Measurements from ENCODE around the gene RAPGEF4. TPM values are rescaled to one million over a fixed set of nuclear protein-coding genes. Genes with fewer than 3 reads are reported as not detected.

The RAPGEF4 gene
- total and polyA plus RNA-seq, 2 of the 8 experiments (the other 6 are each of a cell fraction or from before 2014, with no cell fraction given) = 1.2 to 2.6 TPM

DNA sequence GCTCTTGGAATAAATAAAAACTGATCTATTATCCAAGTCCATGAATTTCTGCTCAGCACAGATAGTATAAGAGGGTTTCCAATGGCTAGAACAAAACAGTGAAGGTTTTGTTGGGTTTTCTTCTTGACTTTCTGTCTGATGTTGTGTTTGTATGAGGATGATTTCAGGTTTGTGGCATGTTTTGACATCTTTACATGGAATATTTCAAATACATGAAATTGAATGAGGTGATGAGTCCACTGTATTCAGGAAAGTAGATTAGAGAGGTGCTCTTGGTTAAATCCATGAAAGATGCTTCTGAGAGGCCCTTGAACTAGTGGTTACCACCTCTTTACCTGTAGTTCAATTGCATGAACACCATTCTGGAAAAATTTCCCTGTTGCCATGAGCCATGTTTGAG, 84.3 kb downstream of the RAPGEF4 start:
- no peak overlapping the region for H2BK5ac ChIP-seq (ENCODE audit: low read depth, low read length)
- H3K79me2 ChIP-seq (ENCODE audit: control insufficient read depth in 1 of 2, insufficient read depth in 2 of 2, low read length in 2 of 2) = no peaks in the 10 kb centered on the region
- H2BK120ac ChIP-seq (replicated peaks; ENCODE audit: low read depth, low read length) = no peak overlapping the region
- no peak overlapping the region for H3K27ac ChIP-seq (ENCODE audit: low read depth, low read length)
- FAIRE-seq = no peak
- H3K4me1 ChIP-seq (replicated peaks in 1 of 4; ENCODE audit: control insufficient read depth in 3 of 4, insufficient read depth in 4 of 4, low read length in 3 of 4) = no peaks in the 10 kb centered on the region
- no peak for DNase-seq (ENCODE audit: low read depth in 1 of 2, low spot score in 2 of 2)
- H2AK5ac ChIP-seq (ENCODE audit: low read depth, low read length) = no peak overlapping the region
- H3K14ac ChIP-seq (ENCODE audit: insufficient read length) = no peak overlapping the region
- H3K4me2 ChIP-seq (ENCODE audit: insufficient read depth in 1 of 2, low read depth in 2 of 2, low read length in 2 of 2) = no peak overlapping the region
- H4K8ac ChIP-seq (ENCODE audit: extremely low read depth, insufficient read depth, low read length) = no peak overlapping the region
- no peak overlapping the region for H2BK15ac ChIP-seq (ENCODE audit: low read length)
- no peak overlapping the region for H3K23ac ChIP-seq (ENCODE audit: insufficient read length)
- H3K4ac ChIP-seq (replicated peaks; ENCODE audit: insufficient read length, low read depth, low read length) = no peak overlapping the region
- ChIA-PET POLR2A (ENCODE audit: partially characterized antibody) (no interaction called here), CTCF (ENCODE audit: partially characterized antibody) (interaction anchor here (1.2 kb wide), 1 partner anchor 391 kb away, joined by 6 read pairs; no protein-coding TSS in a partner anchor)
- H2AFZ ChIP-seq (ENCODE audit: low read length) = no peak overlapping the region
- H3K79me1 ChIP-seq (ENCODE audit: low read depth, low read length) = no peaks in the 10 kb centered on the region
- no peaks in the 10 kb centered on the region; a peak in 1 of 7 replicates for H3K27me3 ChIP-seq (replicated peaks in 1 of 4; ENCODE audit: control insufficient read depth in 3 of 4, extremely low read depth in 1 of 4, insufficient read depth in 3 of 4, low read length in 3 of 4)
- H3K56ac ChIP-seq (replicated peaks; ENCODE audit: insufficient read length, low read depth, low read length) = no peak overlapping the region
- no peaks in the 10 kb centered on the region for H3K36me3 ChIP-seq (ENCODE audit: control insufficient read depth in 2 of 4, insufficient read depth in 4 of 4, low read length in 3 of 4)
- H4K20me1 ChIP-seq (replicated peaks in 1 of 2; ENCODE audit: control insufficient read depth in 1 of 2, insufficient read depth in 2 of 2, low read length in 2 of 2) = no peaks in the 10 kb centered on the region
- H4K91ac ChIP-seq (replicated peaks; ENCODE audit: insufficient read length, low read length) = no peak overlapping the region
- H3K9me3 ChIP-seq (ENCODE audit: insufficient read depth in 2 of 2, low read depth in 1 of 2, low read length in 1 of 2) = no peaks in the 10 kb centered on the region
- H2BK20ac ChIP-seq (ENCODE audit: low read length) = no peak overlapping the region
- H4K5ac ChIP-seq (ENCODE audit: insufficient read length, low read depth, low read length) = no peak overlapping the region
- H3K9ac ChIP-seq (replicated peaks in 1 of 4; ENCODE audit: extremely low read depth in 1 of 4, low read depth in 3 of 4, low read length in 3 of 4) = no peak overlapping the region
- H3K18ac ChIP-seq (ENCODE audit: extremely low read depth, low read length) = no peak overlapping the region
- 0 out of 2 replicates have a peak, but pooled peaks cover 1% of the 10 kb centered on the region for H3K23me2 ChIP-seq (ENCODE audit: low read depth, low read length)
- no peak overlapping the region for H2BK12ac ChIP-seq (ENCODE audit: low read depth, low read length)
- H3K4me3 ChIP-seq (ENCODE audit: extremely low read depth in 1 of 4, insufficient read depth in 2 of 4, low read depth in 3 of 4, low read length in 4 of 4) = no peak overlapping the region
- TF ChIP-seq BCL11A (IDR thresholded peaks at IDR 0.05; ENCODE audit: low read depth in 2 of 2, low read length in 2 of 2) (no peak), RNF2 (IDR thresholded peaks at IDR 0.05; ENCODE audit: borderline replicate concordance, low read depth, low read length, missing control alignments, poor library complexity, severe bottlenecking) (no peak), CBX8 (IDR thresholded peaks at IDR 0.05; ENCODE audit: borderline replicate concordance, low read depth, low read length) (no peak), EP300 (IDR thresholded peaks at IDR 0.05; ENCODE audit: borderline replicate concordance in 1 of 2, low read depth in 2 of 2, low read length in 2 of 2) (no peak), TEAD4 (IDR thresholded peaks at IDR 0.05; ENCODE audit: low read depth, low read length) (no peak), SUZ12 (IDR thresholded peaks at IDR 0.05; ENCODE audit: low read length) (no peak), CEBPB (IDR thresholded peaks at IDR 0.05; ENCODE audit: low read depth, low read length) (no peak), TBP (IDR thresholded peaks at IDR 0.05; ENCODE audit: low read depth, low read length) (no peak), HDAC6 (IDR thresholded peaks at IDR 0.05; ENCODE audit: low read depth, low read length) (no peak), NANOG (IDR thresholded peaks at IDR 0.05; ENCODE audit: insufficient read depth, low read depth, low read length, poor library complexity, severe bottlenecking) (no peak), SIX5 (IDR thresholded peaks at IDR 0.05; ENCODE audit: low read depth, low read length) (no peak), TCF12 (IDR thresholded peaks at IDR 0.05; ENCODE audit: low read depth, low read length) (no peak), POLR2AphosphoS5 (IDR thresholded peaks at IDR 0.05; ENCODE audit: low read depth, low read length) (no peak)
- TF ChIP-seq, protein P1, sequence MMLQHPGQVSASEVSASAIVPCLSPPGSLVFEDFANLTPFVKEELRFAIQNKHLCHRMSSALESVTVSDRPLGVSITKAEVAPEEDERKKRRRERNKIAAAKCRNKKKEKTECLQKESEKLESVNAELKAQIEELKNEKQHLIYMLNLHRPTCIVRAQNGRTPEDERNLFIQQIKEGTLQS (IDR thresholded peaks at IDR 0.05; ENCODE audit: insufficient read depth, low read depth, low read length) = no peak
- TF ChIP-seq, protein P2, sequence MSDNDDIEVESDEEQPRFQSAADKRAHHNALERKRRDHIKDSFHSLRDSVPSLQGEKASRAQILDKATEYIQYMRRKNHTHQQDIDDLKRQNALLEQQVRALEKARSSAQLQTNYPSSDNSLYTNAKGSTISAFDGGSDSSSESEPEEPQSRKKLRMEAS (IDR thresholded peaks at IDR 0.05) = no peak

Data from H1 (cell line).